ENCODE measurements around the gene PLAGL2.

DNA sequence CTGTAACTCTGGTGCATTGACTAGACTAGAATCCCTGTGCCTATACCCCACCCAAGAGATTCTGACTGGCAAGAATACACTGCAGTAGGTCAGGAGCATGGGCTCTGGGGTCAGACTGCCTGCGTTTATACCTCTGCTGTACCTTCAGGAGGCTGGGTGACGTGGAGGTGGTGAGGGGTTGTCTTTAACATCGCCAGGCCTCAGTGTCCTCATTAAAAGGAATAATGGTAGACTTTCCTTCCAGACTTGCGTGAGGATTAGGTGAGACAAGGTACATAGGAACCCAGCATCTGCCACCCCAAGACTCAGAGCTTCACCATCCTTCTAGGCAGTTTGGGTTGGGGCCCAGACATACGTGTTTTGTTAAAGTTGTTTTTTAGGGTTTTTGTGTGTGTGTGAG lies 53.8 kb downstream of the PLAGL2 start:
- TF ChIP-seq POLR2A (IDR thresholded peaks at IDR 0.05; ENCODE audit: low read depth, low read length): no peak
- TF ChIP-seq PAX5 (IDR thresholded peaks at IDR 0.05; ENCODE audit: insufficient read depth, low read length, severe bottlenecking): no peak
- TF ChIP-seq POU2F2 (IDR thresholded peaks at IDR 0.05; ENCODE audit: low read depth, low read length): no peak
- no peak for TF ChIP-seq POLR2AphosphoS5 (IDR thresholded peaks at IDR 0.05; ENCODE audit: low read depth, low read length)
- TF ChIP-seq TAF1 (IDR thresholded peaks at IDR 0.05; ENCODE audit: low read depth, low read length): no peak
